HEK293 (cell line): ENCODE measurements around the gene PRSS48.

ENCODE experiments used
- CTCF ChIP-seq: fragments of 450-650 bp; formaldehyde crosslinking; IDR thresholded peaks from 2 replicates; pipeline ENCODE4 v1.5.1; 2016; ENCODE audit warnings: missing biosample characterization, missing genetic modification characterization
- REST ChIP-seq: fragments of 450-650 bp; formaldehyde crosslinking; IDR thresholded peaks from 2 replicates; pipeline ENCODE4 v1.5.1; 2016; ENCODE audit warnings: missing biosample characterization, missing genetic modification characterization
- ZBTB7A ChIP-seq: fragments of 450-650 bp; formaldehyde crosslinking; IDR thresholded peaks from 2 replicates; pipeline ENCODE4 v1.5.1; 2016; ENCODE audit warnings: low read depth, missing biosample characterization, missing genetic modification characterization
- ZFP3 ChIP-seq: fragments of 450-650 bp; formaldehyde crosslinking; IDR thresholded peaks from 2 replicates; pipeline ENCODE4 v1.5.1; 2016; ENCODE audit warnings: low read depth, missing biosample characterization, missing genetic modification characterization
- ZNF133 ChIP-seq: fragments of 450-650 bp; formaldehyde crosslinking; IDR thresholded peaks from 2 replicates; pipeline ENCODE4 v1.5.1; 2016; ENCODE audit warnings: missing biosample characterization, missing genetic modification characterization
- ZNF138 ChIP-seq: fragments of 450-650 bp; formaldehyde crosslinking; IDR thresholded peaks from 2 replicates; pipeline ENCODE4 v1.5.1; 2016; ENCODE audit warnings: missing biosample characterization, missing genetic modification characterization, borderline replicate concordance
- ZNF274 ChIP-seq, 2 experiments: fragments of 200-500 bp in 1 of 2; fragments of 450-650 bp in 1 of 2; sonication (Bioruptor generic) in 1 of 2; formaldehyde crosslinking in 1 of 2; IDR thresholded peaks; 2 replicates each; pipeline versions ENCODE4 v1.5.1 to v1.6.1; 2014 to 2016; ENCODE audit warnings: borderline replicate concordance in 1 of 2, inconsistent platforms in 1 of 2, low read length in 1 of 2, missing biosample characterization in 1 of 2, missing genetic modification characterization in 1 of 2
- ZNF530 ChIP-seq: fragments of 450-650 bp; formaldehyde crosslinking; IDR thresholded peaks from 2 replicates; pipeline ENCODE4 v1.5.1; 2016; ENCODE audit warnings: low read depth, missing biosample characterization, missing genetic modification characterization
- ZNF660 ChIP-seq: fragments of 450-650 bp; IDR thresholded peaks from 2 replicates; pipeline ENCODE4 v1.5.1; 2018; ENCODE audit warnings: missing biosample characterization, mild to moderate bottlenecking, missing genetic modification characterization
- TF ChIP-seq, protein P1 (sequence below): fragments of 450-650 bp; formaldehyde crosslinking; conservative IDR thresholded peaks from 2 replicates; pipeline ENCODE4 v1.5.1; 2016; ENCODE audit warnings: low read depth, missing biosample characterization, missing genetic modification characterization
- TF ChIP-seq, protein P2 (sequence below): fragments of 450-650 bp; formaldehyde crosslinking; IDR thresholded peaks from 2 replicates; pipeline ENCODE4 v1.5.1; 2017; ENCODE audit warnings: missing biosample characterization, mild to moderate bottlenecking, missing genetic modification characterization, moderate library complexity
- TF ChIP-seq, protein P3 (sequence below): fragments of 450-650 bp; formaldehyde crosslinking; IDR thresholded peaks from 2 replicates; pipeline ENCODE4 v1.5.1; 2016; ENCODE audit warnings: missing biosample characterization, missing genetic modification characterization

GRCh38 chr4:151251603-151252304 is 25.2 kb upstream of the PRSS48 start:
- TF ChIP-seq ZNF530 (tag by site-specific recombination), result no peak
- TF ChIP-seq ZNF138 (tag by site-specific recombination), result no peak
- TF ChIP-seq CTCF (tag by site-specific recombination), result no peak
- TF ChIP-seq ZFP3 (tag by site-specific recombination), result no peak
- no peak for TF ChIP-seq ZBTB7A (tag by site-specific recombination)
- TF ChIP-seq, protein P1, sequence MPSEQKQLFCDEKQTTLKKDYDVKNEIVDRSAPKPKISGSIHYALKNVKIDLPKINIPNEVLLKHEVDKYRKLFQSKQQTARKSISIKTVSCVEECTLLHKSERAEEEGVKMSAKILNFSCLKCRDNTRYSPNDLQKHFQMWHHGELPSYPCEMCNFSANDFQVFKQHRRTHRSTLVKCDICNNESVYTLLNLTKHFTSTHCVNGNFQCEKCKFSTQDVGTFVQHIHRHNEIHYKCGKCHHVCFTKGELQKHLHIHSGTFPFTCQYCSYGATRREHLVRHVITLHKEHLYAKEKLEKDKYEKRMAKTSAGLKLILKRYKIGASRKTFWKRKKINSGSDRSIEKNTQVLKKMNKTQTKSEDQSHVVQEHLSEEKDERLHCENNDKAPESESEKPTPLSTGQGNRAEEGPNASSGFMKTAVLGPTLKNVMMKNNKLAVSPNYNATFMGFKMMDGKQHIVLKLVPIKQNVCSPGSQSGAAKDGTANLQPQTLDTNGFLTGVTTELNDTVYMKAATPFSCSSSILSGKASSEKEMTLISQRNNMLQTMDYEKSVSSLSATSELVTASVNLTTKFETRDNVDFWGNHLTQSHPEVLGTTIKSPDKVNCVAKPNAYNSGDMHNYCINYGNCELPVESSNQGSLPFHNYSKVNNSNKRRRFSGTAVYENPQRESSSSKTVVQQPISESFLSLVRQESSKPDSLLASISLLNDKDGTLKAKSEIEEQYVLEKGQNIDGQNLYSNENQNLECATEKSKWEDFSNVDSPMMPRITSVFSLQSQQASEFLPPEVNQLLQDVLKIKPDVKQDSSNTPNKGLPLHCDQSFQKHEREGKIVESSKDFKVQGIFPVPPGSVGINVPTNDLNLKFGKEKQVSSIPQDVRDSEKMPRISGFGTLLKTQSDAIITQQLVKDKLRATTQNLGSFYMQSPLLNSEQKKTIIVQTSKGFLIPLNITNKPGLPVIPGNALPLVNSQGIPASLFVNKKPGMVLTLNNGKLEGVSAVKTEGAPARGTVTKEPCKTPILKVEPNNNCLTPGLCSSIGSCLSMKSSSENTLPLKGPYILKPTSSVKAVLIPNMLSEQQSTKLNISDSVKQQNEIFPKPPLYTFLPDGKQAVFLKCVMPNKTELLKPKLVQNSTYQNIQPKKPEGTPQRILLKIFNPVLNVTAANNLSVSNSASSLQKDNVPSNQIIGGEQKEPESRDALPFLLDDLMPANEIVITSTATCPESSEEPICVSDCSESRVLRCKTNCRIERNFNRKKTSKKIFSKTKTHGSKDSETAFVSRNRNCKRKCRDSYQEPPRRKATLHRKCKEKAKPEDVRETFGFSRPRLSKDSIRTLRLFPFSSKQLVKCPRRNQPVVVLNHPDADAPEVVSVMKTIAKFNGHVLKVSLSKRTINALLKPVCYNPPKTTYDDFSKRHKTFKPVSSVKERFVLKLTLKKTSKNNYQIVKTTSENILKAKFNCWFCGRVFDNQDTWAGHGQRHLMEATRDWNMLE (tag by site-specific recombination), result no peak
- TF ChIP-seq ZNF660, result no peak
- no peak for TF ChIP-seq REST (tag by site-specific recombination)
- TF ChIP-seq, protein P2, sequence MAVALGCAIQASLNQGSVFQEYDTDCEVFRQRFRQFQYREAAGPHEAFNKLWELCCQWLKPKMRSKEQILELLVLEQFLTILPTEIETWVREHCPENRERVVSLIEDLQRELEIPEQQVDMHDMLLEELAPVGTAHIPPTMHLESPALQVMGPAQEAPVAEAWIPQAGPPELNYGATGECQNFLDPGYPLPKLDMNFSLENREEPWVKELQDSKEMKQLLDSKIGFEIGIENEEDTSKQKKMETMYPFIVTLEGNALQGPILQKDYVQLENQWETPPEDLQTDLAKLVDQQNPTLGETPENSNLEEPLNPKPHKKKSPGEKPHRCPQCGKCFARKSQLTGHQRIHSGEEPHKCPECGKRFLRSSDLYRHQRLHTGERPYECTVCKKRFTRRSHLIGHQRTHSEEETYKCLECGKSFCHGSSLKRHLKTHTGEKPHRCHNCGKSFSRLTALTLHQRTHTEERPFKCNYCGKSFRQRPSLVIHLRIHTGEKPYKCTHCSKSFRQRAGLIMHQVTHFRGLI (tag by site-specific recombination), result no peak
- TF ChIP-seq ZNF274 (IDR thresholded peaks at IDR 0.05; ENCODE audit: low read length), result no peak
- TF ChIP-seq ZNF274 (tag by site-specific recombination; IDR thresholded peaks at IDR 0.05; ENCODE audit: borderline replicate concordance), result no peak
- no peak for TF ChIP-seq ZNF133 (tag by site-specific recombination)
- TF ChIP-seq, protein P3, sequence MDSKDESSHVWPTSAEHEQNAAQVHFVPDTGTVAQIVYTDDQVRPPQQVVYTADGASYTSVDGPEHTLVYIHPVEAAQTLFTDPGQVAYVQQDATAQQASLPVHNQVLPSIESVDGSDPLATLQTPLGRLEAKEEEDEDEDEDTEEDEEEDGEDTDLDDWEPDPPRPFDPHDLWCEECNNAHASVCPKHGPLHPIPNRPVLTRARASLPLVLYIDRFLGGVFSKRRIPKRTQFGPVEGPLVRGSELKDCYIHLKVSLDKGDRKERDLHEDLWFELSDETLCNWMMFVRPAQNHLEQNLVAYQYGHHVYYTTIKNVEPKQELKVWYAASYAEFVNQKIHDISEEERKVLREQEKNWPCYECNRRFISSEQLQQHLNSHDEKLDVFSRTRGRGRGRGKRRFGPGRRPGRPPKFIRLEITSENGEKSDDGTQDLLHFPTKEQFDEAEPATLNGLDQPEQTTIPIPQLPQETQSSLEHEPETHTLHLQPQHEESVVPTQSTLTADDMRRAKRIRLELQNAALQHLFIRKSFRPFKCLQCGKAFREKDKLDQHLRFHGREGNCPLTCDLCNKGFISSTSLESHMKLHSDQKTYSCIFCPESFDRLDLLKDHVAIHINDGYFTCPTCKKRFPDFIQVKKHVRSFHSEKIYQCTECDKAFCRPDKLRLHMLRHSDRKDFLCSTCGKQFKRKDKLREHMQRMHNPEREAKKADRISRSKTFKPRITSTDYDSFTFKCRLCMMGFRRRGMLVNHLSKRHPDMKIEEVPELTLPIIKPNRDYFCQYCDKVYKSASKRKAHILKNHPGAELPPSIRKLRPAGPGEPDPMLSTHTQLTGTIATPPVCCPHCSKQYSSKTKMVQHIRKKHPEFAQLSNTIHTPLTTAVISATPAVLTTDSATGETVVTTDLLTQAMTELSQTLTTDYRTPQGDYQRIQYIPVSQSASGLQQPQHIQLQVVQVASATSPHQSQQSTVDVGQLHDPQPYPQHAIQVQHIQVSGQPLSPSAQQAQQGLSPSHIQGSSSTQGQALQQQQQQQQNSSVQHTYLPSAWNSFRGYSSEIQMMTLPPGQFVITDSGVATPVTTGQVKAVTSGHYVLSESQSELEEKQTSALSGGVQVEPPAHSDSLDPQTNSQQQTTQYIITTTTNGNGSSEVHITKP (tag by site-specific recombination), result no peak
